ENCODE measurements around the gene PPP6R2. TPM values are rescaled to one million over a fixed set of nuclear protein-coding genes. Genes with fewer than 3 reads are reported as not detected.

The PPP6R2 gene
- polyA plus RNA-seq, 1 experiment = 46.4 TPM

GRCh38 chr22:50303848-50304527, 39.1 kb upstream of the PPP6R2 start:
- DNase-seq (ENCODE audit: low read depth) = no peak
- 0 out of 2 replicates have a peak, but pooled peaks have one; percentile 15 for TF ChIP-seq CTCF (IDR thresholded peaks at IDR 0.05; ENCODE audit: insufficient read depth, low read depth, low read length)
- no peaks in the 10 kb centered on the region for H3K27me3 ChIP-seq (ENCODE audit: control insufficient read depth, insufficient read depth, low read length)
- H3K36me3 ChIP-seq (ENCODE audit: control insufficient read depth, insufficient read depth, low read length) = peaks cover 24% of the 10 kb centered on the region
- peak overlapping the region; percentile 3 for H3K4me3 ChIP-seq (ENCODE audit: low read depth, low read length)
- ChIA-PET POLR2A (interaction anchor here (0.6 kb wide), 1 partner anchor 177 kb away, joined by 3 read pairs; no protein-coding TSS in a partner anchor), CTCF (interaction anchor here (0.7 to 7.4 kb wide), 7 partner anchors 11 to 95 kb away, joined by 3 to 38 read pairs (median 14); partner anchors contain the start of gene DENND6B)

GRCh38 chr22:50304528-50305392, 38.4 kb upstream of the PPP6R2 start:
- CTCF ChIA-PET = interaction anchor here (1.0 to 7.4 kb wide), 6 partner anchors 12 to 96 kb away, joined by 3 to 38 read pairs (median 17); partner anchors contain the start of gene DENND6B
- no peak for TF ChIP-seq CTCF (IDR thresholded peaks at IDR 0.05; ENCODE audit: insufficient read depth, low read depth, low read length)
- Histone ChIP-seq H3K27me3 (ENCODE audit: control insufficient read depth, insufficient read depth, low read length) (no peaks in the 10 kb centered on the region), H3K36me3 (ENCODE audit: control insufficient read depth, insufficient read depth, low read length) (peaks cover 24% of the 10 kb centered on the region), H3K4me3 (ENCODE audit: low read depth, low read length) (peak overlapping the region; percentile 98)
- no peak for DNase-seq (ENCODE audit: low read depth)
- POLR2A ChIA-PET = no interaction called here

- POLR2A ChIA-PET = interaction anchor here (0.6 kb wide), 1 partner anchor 13 kb away, joined by 3 read pairs; no protein-coding TSS in a partner anchor
Observed at GRCh38 chr22:50305393-50305922, 37.7 kb upstream of the PPP6R2 start.

GRCh38 chr22:50305923-50306566, 37.1 kb upstream of the PPP6R2 start:
- ChIA-PET CTCF (interaction anchor here (0.7 to 7.4 kb wide), 8 partner anchors 13 to 67 kb away, joined by 3 to 38 read pairs (median 9); partner anchors contain the start of gene DENND6B), POLR2A (interaction anchor here (0.6 kb wide), 1 partner anchor 14 kb away, joined by 3 read pairs; no protein-coding TSS in a partner anchor)
- H3K27me3 ChIP-seq (ENCODE audit: control insufficient read depth, insufficient read depth, low read length) = no peaks in the 10 kb centered on the region
- DNase-seq (ENCODE audit: low read depth) = peak; percentile 77
- H3K4me3 ChIP-seq (ENCODE audit: low read depth, low read length) = peak overlapping the region; percentile 98
- H3K36me3 ChIP-seq (ENCODE audit: control insufficient read depth, insufficient read depth, low read length) = peaks cover 17% of the 10 kb centered on the region
- TF ChIP-seq CTCF (IDR thresholded peaks at IDR 0.05; ENCODE audit: insufficient read depth, low read depth, low read length) = no peak

More at GRCh38 chr22:50305393-50305922, 37.7 kb upstream of the PPP6R2 start:
- H3K4me3 ChIP-seq (ENCODE audit: low read depth, low read length) = peak overlapping the region; percentile 98
- TF ChIP-seq CTCF (IDR thresholded peaks at IDR 0.05; ENCODE audit: insufficient read depth, low read depth, low read length) = no peak
- CTCF ChIA-PET = interaction anchor here (0.7 to 7.4 kb wide), 9 partner anchors 12 to 67 kb away, joined by 3 to 38 read pairs (median 6); partner anchors contain the start of gene DENND6B
- no peak for DNase-seq (ENCODE audit: low read depth)
- H3K36me3 ChIP-seq (ENCODE audit: control insufficient read depth, insufficient read depth, low read length) = peaks cover 20% of the 10 kb centered on the region
- H3K27me3 ChIP-seq (ENCODE audit: control insufficient read depth, insufficient read depth, low read length) = no peaks in the 10 kb centered on the region

Measured in BJ (cell line).